Ectodermal cell (in vitro differentiated cells): Measurements from ENCODE around the gene ENPP4.
"Not testable (repeated sequence)": the region's sequence is repeated elsewhere in the genome, so short reads cannot be mapped to it uniquely, and the experiment has no call there.

Experiments used
- H3K27ac ChIP-seq: 2 replicates; pipeline ENCODE4 v1.7.0; 2013; ENCODE audit warnings: mild to moderate bottlenecking, low read depth, low read length; ENCODE audit not compliant: insufficient read depth, poor library complexity, severe bottlenecking
- H3K27me3 ChIP-seq: 2 replicates; pipeline ENCODE4 v1.7.0; 2013; ENCODE audit warnings: mild to moderate bottlenecking, low read length; ENCODE audit not compliant: insufficient read depth, control insufficient read depth, poor library complexity, severe bottlenecking
- H3K36me3 ChIP-seq: one replicate; pipeline ENCODE4 v1.7.0; 2013; ENCODE audit warnings: low read length; ENCODE audit not compliant: control insufficient read depth, insufficient read depth
- H3K4me1 ChIP-seq: one replicate; pipeline ENCODE4 v1.7.0; 2013; ENCODE audit warnings: low read length; ENCODE audit not compliant: control insufficient read depth, insufficient read depth
- H3K4me3 ChIP-seq: 2 replicates; pipeline ENCODE4 v1.7.0; 2013; ENCODE audit warnings: low read depth, low read length, control low read depth; ENCODE audit not compliant: insufficient read depth
- H3K9me3 ChIP-seq: 2 replicates; pipeline ENCODE4 v1.7.0; 2013; ENCODE audit warnings: mild to moderate bottlenecking, low read length, moderate library complexity; ENCODE audit not compliant: control insufficient read depth
- WGBS, 2 experiments: methylation state at CpG; one replicate each; pipeline ENCODE4 v1.1.7; 2013; ENCODE audit warnings: missing lambda C conversion rate in 2 of 2; 5-methylcytosine and 5-hydroxymethylcytosine counted together

ENPP4 gene

GRCh38 chr6:46129291-46129628, 529 bp upstream of the ENPP4 start:
- H3K36me3 ChIP-seq, result no peaks in the 10 kb centered on the region
- no peaks in the 10 kb centered on the region for H3K4me1 ChIP-seq
- peaks cover 10% of the 10 kb centered on the region for H3K27me3 ChIP-seq
- no peak overlapping the region for H3K27ac ChIP-seq
- WGBS, 2 experiments, result 13 to 16% methylated on average over 9 of the region's 10 CpGs
- H3K9me3 ChIP-seq, result no peaks in the 10 kb centered on the region
- peak overlapping the region; percentile 79 for H3K4me3 ChIP-seq

- H3K9me3 ChIP-seq, result no peaks in the 10 kb centered on the region
- peak overlapping the region; percentile 79 for H3K4me3 ChIP-seq
- WGBS, 2 experiments, result 88 to 95% methylated on average over 4 of the region's 4 CpGs
These were observed 877 bp downstream of the ENPP4 start for GRCh38 chr6:46130666-46131065.

GRCh38 chr6:46131291-46131690, 1.5 kb downstream of the ENPP4 start:
- H3K27ac ChIP-seq, H3K4me3 ChIP-seq, H3K9me3 ChIP-seq, H3K36me3 ChIP-seq, H3K4me1 ChIP-seq: not testable (repeated sequence)
- peaks cover 10% of the 10 kb centered on the region for H3K27me3 ChIP-seq
- 100% methylated on average over 1 of the region's 1 CpG; no CpG with 5 or more reads in 1 of the 2 experiments for WGBS, 2 experiments

More at GRCh38 chr6:46130666-46131065, 877 bp downstream of the ENPP4 start:
- Histone ChIP-seq H3K36me3 (no peaks in the 10 kb centered on the region), H3K27me3 (peaks cover 10% of the 10 kb centered on the region), H3K27ac (no peak overlapping the region), H3K4me1 (no peaks in the 10 kb centered on the region)

DNA sequence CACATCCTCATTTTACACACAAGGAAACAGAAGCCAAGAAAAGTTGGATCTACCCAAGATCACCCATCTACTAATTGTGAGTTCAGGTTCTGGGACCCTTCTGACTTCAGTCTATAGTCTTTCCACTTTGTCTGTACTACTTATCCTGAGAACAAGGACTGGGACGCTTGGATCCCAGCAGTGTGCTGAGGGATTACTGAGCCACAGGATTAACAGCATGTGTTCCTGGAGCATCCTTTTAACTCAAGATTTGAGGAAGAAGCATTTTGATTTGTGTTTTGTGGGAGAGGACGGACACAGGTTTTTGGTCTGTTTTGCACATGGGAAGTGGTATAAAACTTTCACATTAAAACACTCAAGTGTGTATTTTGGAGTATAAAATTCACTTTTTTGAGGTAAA, 4.4 kb downstream of the ENPP4 start:
- H3K9me3 ChIP-seq, result no peaks in the 10 kb centered on the region
- no peak overlapping the region for H3K27ac ChIP-seq
- no peaks in the 10 kb centered on the region for H3K4me1 ChIP-seq
- WGBS, 2 experiments, result 35 to 57% methylated on average over 1 to 2 of the region's 2 CpGs
- H3K36me3 ChIP-seq, result no peaks in the 10 kb centered on the region
- no peak overlapping the region for H3K4me3 ChIP-seq
- H3K27me3 ChIP-seq, result peaks cover 2% of the 10 kb centered on the region

- no peaks in the 10 kb centered on the region for H3K36me3 ChIP-seq
- no peaks in the 10 kb centered on the region for H3K9me3 ChIP-seq
- H3K27me3 ChIP-seq, result no peaks in the 10 kb centered on the region
- H3K4me1 ChIP-seq, result no peaks in the 10 kb centered on the region
- no peak overlapping the region for H3K4me3 ChIP-seq
- no peak overlapping the region for H3K27ac ChIP-seq
- WGBS, 2 experiments, result 92% methylated on average over 1 of the region's 1 CpG; no CpG with 5 or more reads in 1 of the 2 experiments
These were observed 5.4 kb downstream of the ENPP4 start for GRCh38 chr6:46135176-46135575.

- 92 to 93% methylated on average over 2 of the region's 2 CpGs for WGBS, 2 experiments
- Histone ChIP-seq H3K27ac (no peak overlapping the region), H3K36me3 (no peaks in the 10 kb centered on the region), H3K9me3 (no peaks in the 10 kb centered on the region), H3K27me3 (no peaks in the 10 kb centered on the region), H3K4me1 (no peaks in the 10 kb centered on the region), H3K4me3 (no peak overlapping the region)
These were observed 7.0 kb downstream of the ENPP4 start for GRCh38 chr6:46136831-46137230.

- Histone ChIP-seq H3K4me1 (no peaks in the 10 kb centered on the region), H3K4me3 (no peak overlapping the region), H3K36me3 (no peaks in the 10 kb centered on the region), H3K27me3 (no peaks in the 10 kb centered on the region), H3K9me3 (no peaks in the 10 kb centered on the region), H3K27ac (no peak overlapping the region)
- 96 to 97% methylated on average over 2 of the region's 2 CpGs for WGBS, 2 experiments
These were observed 7.6 kb downstream of the ENPP4 start for GRCh38 chr6:46137387-46137786.

DNA sequence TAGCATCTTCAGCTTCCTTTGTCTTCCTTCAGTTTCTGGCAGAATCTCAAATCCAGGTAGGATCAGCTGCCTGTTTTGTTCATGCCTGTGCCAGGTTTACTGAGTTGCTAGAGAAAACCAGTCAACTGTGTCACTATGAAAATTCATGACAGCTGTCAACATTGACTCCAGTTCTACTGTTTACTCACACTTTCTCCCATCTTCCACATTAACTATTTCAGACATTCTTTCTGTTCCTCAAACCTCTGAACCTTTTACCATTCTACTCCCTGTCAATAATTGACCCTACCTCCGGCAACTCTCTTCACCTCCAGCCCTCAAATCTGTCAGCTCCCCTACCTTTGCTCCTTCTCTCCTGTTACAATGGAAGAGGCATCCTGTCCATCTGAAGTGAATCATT, 8.5 kb downstream of the ENPP4 start:
- Histone ChIP-seq H3K4me3 (no peak overlapping the region), H3K4me1 (no peaks in the 10 kb centered on the region), H3K36me3 (no peaks in the 10 kb centered on the region), H3K27ac (no peak overlapping the region), H3K27me3 (no peaks in the 10 kb centered on the region), H3K9me3 (no peaks in the 10 kb centered on the region)
- 88 to 90% methylated on average over 1 of the region's 1 CpG for WGBS, 2 experiments

- Histone ChIP-seq H3K36me3 (no peaks in the 10 kb centered on the region), H3K4me3 (no peak overlapping the region), H3K4me1 (no peaks in the 10 kb centered on the region), H3K27me3 (no peaks in the 10 kb centered on the region), H3K9me3 (no peaks in the 10 kb centered on the region), H3K27ac (no peak overlapping the region)
- WGBS, 2 experiments, result 80 to 100% methylated on average over 1 of the region's 1 CpG
These were observed 14.5 kb downstream of the ENPP4 start for GRCh38 chr6:46144270-46144669.

DNA sequence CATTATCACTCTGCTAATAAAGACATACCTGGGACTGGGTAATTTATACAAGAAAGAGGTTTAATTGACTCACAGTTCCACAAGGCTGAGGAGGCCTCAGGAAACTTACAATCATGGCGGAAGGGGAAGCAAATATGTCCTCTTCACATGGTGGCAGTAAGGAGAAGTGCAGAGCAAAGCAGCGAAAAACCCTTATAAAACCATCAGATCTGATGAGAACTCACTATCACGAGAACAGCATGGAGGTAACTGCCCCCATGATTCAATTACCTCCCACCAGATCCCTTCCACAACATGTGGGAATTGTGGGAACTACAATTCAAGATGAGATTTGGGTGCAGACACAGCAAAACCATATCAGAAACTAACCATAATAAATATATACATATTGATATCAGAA, 19.3 kb downstream of the ENPP4 start:
- H3K27ac ChIP-seq, H3K4me3 ChIP-seq, H3K4me1 ChIP-seq, H3K27me3 ChIP-seq, H3K36me3 ChIP-seq, H3K9me3 ChIP-seq: not testable (repeated sequence)
- WGBS, 2 experiments, result 92% methylated on average over 3 of the region's 3 CpGs

DNA sequence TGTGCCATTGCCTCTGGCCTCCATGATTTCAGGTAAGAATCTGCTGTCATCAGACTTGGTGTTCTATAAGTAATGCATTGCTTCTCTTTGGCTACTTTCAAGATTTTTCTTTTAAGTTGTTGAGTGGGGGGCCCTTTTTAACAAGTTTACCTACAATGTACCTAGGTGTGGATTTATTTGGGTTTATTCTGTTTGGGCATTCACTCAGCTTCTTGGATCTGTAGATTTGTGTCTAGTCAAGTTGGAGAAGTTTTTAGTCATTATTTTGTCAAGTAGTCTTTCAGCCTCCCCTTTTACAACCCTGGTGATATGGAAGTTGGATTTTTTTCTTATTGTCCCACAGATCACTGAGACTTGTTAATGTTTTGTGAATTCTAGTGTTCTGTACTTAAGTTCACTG, 26.9 kb downstream of the ENPP4 start:
- Histone ChIP-seq H3K27ac (no peak overlapping the region), H3K4me3 (no peak overlapping the region), H3K4me1 (no peaks in the 10 kb centered on the region), H3K27me3 (no peaks in the 10 kb centered on the region), H3K36me3 (no peaks in the 10 kb centered on the region), H3K9me3 (no peaks in the 10 kb centered on the region)
